DMS153 (cell line): ENCODE data around the gene FOXR1.

Experiments
- DNase-seq: peaks from one replicate; lab custom pipeline; 2025; lab: John Stamatoyannopoulos, UW

The FOXR1 gene

DNA sequence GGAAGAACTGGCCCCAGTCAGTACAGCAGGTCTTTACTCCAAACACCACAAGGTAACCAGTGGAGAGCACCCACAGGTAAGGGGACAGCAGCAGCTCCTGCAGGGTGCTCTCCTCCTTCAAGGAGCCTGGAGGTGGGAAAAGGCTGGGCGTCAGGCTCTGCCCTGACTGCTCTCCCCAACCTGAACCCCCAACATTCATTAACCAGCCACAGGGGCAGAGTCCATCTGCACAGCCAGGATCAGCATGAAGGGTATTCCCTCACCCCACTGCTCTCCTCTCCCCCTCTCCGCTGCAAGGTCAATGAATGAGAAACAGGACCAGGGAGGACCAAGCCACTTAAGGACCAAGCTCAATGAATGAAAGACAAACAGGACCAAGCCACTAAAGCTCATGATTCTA is 55.4 kb downstream of the FOXR1 start:
- no peak for DNase-seq

DNA sequence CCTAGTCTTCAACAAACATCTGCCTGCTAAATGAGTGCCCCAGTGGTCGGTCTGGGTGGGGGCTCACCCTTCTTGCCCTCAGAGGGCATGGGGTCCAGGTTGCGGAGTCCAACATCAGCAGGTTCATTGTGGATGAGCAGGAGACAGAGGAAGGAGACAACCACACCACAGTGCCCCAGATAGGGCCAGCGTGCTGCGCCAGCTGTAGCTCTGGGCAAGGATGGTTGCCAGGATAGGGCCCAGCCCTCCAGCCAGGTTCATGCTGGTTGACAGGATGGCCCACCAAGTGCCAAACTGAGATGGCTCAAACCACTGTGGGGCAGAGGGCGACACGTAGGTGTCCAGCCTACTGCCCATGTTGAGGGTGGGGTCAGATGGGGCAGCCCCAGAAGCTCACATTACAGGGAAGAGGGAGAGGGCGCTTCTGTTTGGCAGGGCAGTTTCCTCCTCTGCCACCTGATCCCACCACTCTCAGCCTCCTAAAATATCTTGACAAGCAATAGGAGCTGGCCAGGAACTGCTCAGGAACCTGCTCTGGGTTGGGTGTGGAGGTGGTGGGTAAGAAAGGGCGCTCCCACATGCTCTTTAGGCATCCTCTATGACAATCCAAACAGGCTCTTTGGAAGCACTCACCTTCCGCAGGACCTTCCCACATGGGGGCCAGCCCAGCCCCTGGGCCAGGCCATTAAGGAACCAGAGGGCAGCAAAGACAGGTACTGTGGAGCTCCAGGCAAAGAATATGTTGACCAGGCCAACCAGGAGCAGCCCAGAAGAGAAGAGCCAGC is 56.2 kb downstream of the FOXR1 start:
- DNase-seq, result no peak

DNA sequence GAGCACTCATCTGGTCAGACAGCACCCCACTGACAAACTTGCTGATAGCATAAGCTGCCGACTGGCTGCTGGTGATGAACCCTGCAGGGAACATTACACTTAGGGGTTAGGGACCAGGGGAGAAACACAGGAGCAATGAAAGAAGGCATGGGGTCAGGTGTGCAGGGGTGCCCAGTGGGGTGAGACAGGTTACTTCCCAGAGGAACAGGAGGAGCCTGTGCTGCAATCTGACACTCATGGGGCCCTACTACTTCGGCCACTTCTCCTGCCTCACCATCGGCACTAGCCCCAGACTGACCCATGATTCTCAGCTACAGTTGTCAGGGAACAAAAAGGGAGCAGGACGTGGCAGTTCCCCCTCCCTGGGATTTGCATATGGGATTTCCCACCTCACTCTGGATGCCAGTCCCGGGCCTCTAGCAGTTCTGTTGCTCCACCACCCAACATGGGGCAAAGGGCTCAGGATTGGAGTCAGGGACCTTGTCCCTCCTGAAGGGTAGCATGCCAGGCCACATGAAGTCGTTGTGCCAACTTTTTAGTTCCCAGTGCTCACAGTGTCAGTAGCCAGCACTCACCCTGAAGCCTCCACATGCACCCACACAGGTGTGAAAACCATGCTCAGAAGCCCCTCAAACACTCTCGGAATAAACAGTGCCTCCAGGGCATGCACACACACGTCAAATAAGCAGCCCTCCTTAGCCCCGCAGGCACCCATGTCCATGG is 56.9 kb downstream of the FOXR1 start:
- no peak for DNase-seq

DNA sequence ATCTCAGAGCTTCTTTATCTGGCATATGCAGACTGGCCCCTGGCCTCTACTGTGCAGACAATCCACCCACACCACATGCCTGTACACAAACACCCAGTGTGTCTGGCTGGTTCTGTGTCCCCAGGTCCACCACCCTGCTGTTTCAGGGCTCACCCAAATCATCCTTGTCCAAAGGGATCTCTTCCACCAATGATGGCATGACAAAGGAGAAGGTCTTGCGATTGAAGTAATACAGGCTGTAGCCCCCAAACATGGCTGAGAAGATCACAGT is 57.4 kb downstream of the FOXR1 start:
- DNase-seq, result no peak

DNA sequence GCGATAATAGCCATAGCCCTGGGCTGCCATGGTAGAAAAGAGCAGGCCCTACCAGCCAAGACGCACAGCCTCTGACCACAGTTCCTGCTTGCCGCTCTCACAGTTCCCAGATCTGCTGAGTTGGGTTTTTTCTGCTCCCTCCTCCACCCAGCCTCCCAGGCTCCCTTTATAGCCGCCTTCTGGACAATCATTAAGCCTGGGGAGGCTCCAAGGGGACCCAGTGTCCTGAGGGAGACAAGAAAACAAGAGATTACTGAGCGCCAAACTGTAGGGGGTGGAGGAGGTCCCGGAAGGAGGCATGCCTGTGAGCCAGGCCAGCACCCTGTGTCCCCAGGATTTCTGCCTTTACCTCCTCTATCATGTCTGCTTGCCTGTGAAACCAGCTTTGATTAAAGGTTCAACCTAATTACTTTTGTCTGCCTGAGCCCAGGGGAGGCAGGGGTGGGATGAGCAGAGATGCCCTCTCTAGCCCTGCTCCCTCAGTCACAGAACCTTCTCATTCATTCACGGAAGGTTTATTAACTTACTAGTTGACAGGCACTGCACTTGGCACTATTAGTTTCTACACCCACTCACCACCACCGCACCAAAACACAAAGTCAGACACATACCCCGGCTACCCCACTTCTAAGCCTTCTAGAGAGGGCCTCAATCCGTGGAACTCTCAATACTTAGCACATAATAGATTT is 57.9 kb downstream of the FOXR1 start:
- no peak for DNase-seq

DNA sequence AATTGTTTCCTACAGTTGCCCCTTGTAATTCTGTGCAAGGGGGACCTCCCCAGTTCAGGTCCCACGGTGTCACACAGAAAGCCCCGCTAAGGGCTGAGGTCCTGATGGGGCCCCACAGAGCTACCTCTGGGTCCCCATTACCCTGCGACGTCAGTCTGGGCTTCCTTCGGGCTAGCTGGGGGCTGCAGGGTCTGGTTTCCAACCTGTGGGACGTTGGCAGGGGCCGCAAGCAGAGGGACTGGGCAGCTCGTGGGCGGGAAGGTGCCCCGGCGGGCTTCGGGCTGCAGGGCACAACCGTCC is 58.4 kb downstream of the FOXR1 start:
- DNase-seq, result no peak

DNA sequence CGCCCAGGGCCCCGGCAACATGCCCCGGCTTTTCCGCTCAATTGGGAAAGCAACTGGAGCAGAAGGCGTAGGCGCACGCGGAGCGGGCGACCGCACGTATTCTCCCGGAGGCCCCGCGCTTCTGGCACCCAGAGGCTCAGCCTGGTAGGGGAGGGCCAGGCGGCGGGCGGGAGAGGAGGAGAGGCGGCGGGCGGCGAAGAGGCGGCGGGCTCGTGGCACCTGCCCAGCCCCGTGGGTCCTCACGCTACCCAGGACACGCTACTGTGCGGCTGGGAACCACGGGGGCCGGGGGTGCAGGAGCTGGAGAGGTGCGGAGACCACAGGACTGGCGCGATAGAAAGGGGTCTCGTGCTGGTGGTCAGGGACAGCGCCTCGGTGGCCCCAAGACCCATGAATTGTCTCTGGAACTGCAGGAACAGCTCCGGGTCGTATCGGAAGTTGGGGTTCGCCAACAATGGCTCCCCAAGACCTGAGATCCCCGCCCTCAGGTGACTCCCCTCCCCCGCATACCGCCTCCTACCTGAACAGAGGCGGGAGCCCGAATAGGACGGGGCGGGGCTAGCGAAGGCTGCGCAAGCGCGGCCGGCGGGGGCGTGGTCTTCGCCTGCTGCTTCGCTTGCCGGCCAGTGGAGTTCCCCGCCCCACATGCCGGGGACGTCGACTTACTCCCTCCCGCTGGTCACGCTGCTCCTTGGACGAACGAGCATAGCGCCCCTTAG is 58.9 kb downstream of the FOXR1 start, which contains the start of gene SLC37A4:
Gene SLC37A4, minus strand, starts transcription at position 549 of the 719 bp plus-strand sequence.
- peak; percentile 96 for DNase-seq
